Activated CD4-positive, alpha-beta T cell treated with anti-CD3 and anti-CD28 coated beads, Interleukin-10, Interleukin-2, amounts not matched to agents 100 ng/mL and 50 ng/mL, durations not matched to agents 16 hours and 8 hours (primary cell): ENCODE data around the gene MRPS15.
"Not testable (repeated sequence)": the region's sequence is repeated elsewhere in the genome, so short reads cannot be mapped to it uniquely, and the experiment has no call there.

ENCODE experiments used
- DNase-seq: peaks from one replicate; pipeline ENCODE4 v3.0.0-alpha.2; 2020

MRPS15 gene

DNA sequence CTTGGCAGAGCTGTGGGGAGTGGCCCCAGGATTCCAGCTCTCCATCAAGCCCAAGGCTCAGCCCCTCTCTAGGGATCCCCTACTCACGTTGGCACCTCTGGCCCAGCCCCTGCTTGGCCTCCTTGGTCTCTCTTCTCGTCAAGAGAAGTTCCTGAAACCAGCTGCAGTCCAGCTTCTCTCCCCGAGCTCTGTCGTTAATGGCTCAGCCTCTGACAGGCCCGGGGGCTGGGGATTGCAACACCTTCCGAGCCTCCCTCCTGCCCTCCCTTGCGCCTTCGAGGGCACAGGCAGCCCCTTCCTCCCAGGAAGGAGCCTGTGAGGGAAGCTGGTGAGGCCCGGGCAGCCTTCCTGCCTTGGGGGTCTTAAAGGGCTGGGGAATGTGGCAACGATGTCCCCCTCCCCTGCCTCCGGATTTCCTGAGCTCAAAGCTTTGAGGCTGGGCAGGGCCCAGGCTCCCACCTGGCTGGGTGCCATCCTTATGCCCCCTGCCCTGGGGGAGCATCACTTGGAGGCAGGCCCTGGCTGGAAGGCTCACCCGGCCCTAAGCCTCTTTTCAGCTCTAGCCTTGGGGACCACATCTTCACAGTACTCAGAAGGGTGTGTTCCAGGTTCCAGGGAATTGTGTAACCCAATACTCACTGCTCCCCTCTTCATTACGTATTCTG is 18.7 kb upstream of the MRPS15 start, which contains the start of gene CSF3R:
TSS of gene CSF3R (minus strand) at position 190 of the 665 bp plus-strand sequence. CDS start 3,417 bp downstream, outside the sequence.
- DNase-seq = no peak

DNA sequence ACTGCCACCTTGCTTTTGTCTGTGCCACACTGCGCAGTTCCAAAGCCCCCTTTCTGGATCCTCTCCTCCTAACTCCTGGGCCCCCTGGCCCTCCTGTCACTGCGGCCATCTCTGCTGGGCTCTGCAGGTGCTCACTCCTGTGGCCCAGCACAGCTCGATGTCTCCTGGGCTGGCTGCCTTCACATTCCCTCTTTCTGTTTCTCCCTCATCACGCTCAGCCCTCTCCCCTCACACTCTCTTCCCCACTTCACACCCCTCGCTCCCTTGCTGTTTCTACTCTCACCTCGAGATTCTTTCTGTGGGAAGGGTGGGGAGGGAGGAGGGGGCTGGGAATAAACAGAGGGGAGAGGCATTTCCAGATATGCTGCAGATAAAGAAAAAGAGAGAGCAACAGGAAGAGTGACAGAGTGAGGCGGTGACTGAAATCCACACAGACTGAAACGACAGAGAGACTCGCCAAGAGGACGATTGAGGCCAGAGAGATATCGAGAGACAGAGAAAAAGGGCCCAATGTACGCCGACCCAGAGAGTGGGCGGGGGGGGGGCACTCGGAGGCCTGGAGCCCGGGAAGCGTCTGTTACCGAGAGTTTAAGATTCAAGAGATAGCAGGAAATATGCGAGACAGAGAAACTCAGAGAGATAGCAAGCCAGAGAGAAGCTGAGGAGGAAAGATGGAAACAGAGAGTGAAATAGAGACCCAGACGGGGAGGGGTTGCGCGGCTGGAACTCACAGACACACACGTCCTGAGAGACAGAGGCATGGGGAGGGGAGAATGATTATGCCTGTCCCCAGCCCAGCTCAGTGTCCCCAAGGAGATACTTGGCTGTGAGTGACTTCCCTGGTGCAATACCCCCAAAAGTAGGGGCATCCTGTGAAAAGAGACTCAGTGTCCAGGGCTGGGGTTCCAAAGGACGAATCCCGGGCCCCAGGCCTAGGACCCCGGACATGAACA is 17.9 kb upstream of the MRPS15 start:
- DNase-seq = no peak

DNA sequence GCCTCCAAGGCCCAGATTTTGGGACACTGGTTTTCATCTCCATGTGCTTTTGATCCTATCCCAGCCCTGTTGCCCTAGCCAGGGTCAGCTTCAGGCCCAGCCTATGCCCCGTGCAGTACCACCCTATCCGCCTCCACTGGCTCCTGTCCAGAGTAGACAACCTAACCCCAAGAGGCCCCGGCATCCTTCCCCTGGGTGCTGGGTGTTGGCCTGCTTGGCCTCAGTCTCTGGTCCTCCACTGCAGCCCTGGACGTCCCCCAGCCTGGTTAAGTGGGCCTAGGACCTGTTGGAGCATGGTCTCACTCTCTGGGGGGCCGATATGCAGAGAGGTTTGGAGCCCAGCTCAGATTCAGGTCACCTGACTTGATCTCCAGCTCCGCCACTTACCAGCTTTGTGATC is 16.9 kb upstream of the MRPS15 start:
- no peak for DNase-seq

DNA sequence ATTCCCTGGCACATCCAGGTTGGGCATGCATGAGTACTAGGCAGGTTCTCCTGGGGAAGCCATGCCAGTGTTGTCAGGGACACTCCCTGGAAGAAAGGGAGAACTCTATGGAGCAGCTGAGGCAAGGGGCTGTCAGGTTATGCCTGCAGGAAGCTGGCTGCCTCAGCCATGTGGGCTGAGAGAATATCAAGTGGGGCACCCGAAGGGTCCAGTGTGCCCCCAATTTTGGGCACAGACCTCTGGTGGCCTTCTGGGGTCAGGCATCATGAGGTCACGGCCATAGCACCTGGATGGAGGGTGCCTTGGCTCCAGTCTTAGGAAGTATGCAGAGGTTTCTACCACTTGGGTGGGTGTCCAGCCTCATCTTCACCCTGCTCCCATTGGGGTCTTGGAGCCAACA is 16.0 kb upstream of the MRPS15 start:
- DNase-seq = no peak

DNA sequence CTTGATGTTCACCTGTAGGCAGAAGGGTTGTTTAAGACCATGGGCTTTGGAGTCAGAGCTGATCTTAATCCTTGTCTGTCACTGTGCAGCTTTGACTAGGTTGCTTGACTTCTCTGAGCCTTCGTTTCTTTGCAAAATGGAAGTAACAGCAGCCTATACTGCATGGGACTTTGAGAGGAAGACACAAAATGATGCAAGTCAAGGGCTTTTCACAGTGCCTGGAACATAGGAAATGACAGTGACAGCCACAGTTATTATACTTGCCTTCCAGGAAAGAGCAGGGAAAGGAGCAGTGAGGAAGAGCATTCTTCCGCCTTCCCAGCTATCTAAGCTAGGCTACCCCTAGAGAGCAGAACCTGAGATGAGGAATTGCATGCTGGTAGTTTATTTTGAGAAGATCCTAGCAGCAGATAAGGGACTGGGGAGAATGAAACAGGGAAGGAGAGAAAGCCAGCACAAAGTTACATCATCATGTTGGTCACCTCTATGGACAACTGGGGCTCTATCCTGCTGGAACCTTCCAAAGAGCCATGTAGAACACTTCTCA is 15.4 kb upstream of the MRPS15 start:
- no peak for DNase-seq

DNA sequence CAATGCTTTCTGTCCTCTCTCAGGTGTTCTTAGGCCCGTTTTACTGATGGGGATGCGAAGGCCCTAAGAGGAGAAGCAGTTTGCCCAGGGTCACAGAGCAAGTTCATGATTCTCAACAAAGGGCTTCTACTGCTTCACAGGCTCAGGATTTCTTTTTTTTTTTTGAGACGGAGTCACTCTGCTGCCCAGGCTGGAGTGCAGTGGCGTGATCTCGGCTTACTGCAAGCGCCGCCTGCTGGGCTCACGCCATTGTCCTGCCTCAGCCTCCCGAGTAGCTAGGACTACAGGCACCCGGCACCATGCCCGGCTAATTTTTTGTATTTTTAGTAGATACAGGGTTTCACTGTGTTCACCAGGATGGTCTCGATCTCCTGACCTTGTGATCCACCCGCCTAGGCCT is 13.4 kb upstream of the MRPS15 start:
- not testable (repeated sequence) for DNase-seq

DNA sequence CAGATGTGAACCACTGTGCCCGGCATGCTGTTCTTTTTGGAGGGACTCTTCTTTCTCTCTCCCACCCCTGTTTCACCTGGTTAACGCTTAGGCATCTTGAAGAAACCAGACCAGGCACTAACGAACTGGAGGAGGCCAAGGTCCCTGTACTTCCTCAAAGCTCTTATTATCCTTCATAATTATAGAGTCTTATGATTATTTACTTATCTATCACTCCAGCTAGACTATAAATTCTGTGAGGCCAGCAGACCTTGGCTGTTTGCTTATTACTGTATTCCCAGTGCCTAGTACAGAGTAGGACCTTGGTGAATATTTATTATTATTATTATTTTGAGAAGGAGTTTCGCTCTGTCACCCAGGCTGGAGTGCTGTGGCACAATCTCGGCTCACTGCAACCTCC is 12.8 kb upstream of the MRPS15 start:
- DNase-seq = no peak

DNA sequence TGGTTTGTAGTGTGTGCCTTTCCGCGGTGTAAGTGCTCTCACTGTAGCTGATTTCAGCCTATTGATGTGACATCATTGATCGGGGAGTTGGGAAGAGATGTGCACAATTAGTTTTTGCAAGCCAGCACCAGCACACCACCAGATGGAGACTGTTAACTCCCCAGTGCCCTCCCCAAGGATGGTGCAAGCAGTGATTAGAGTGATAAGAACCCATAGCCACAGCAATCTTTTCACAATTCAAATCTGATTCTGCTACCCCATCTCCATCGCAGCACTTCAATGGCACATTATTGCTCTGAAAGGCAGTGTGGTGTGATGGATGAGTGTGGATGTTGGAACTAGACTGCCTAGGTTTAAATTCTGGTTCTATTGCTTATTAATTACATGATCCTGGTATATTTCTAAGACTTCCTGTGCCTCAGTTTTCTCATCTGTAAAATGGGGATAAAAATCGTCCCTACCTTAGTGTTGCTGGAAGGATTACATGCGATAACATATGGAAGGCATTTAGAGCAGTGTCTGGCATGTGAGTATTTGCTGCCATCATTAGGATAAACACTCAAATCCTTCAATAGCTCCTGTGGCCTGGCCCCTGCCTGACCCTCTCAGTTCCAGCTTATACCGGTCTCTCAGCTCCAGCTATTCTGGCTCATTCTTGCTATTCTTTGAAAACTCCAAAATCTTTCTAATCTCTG is 11.9 kb upstream of the MRPS15 start:
- DNase-seq = no peak

DNA sequence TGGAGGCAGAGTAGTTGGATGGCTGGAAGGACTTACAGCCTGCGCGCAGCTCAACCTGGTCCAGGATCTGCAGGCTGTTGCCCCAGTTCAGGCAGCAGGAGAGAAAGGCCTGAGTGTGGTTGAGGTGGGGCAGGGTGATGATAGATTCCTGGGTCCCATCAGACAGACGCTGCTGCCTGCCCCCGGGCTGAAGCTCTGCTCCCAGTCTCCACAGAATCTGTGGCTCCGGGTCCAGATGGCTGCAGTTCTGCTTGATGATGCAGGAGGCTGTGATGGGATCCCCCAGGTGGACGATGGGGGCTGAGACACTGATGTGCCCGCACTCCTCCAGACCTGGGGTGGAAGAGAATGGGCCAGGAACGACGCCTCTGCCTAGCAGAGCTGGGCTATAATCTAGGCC is 11.2 kb upstream of the MRPS15 start:
- no peak for DNase-seq

DNA sequence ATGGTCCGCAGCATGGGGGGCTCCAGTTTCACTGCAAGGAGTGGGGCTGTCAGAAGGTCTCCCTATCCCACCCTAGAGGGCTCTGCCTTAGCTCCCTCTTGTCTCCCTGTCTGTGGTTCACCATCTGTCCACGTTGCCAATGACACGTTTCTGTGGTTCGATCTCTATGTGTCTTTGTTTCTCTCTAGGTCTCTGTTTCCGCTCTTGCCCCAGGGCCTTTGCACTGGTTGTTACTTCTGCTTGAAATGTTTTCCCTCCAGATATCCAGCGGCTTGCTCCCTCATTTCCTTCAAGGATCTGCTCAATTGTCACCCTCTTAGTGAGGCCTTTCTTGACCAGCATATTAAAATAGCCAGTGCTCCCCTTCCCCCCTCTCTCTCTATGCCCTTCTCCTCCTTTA is 8.5 kb upstream of the MRPS15 start:
- no peak for DNase-seq

DNA sequence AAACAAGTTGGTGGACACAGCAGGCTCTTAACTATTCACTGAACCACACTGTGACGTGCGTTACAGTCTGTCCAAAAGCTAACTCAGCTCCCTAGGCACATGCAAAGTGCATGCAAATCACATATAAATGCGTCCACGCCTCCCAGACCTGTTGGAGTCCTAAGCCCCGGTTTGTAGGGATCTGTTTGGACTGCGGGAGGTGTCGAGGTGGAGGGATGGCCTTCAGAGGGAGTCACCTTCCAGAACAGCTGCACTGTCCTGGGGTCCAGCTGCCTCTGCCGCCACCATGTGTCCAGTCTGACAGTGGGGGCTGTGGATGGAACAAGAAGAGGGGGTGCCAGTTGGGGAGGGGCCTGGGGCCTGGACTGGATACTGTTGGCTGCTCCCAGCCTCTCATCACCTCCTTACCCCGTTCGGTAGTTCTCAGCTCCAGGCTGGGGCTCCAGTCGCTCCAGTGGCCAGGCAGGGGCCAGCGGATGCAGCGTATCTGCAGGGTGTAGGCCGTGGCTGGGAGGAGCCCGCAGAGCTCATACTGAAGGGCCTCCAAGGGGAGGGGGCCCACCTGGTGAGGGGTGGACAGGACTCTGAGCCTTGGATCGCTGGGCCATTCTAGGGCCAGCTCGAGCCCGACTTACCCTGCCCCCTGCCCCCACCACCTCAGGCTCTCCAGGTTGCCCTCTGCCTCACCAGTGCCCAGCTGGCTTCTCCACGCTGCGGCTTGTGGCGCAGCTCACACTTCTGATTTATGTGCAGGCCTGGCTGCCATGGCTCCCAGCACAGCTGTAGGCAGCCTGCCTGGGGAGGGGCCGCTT is 7.9 kb upstream of the MRPS15 start:
- DNase-seq = no peak

DNA sequence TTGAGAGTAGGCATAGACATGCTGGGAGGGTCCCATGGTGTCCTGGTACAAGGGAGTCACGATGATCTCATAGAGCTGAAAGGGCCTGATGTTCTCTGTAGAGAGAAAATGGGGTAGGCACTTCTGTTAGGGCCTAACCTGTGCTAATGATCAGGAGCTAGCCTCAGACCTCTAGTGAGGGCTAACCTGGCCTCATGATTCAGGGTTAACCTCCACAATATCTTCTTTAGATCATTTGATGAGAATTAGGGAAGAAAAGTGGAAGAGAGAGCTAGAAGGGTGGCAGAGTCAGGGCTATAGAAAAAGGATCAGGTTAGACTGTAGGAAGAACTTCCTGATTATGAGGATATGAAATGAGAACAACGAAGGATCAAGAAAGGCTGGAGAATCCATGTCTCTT is 5.0 kb upstream of the MRPS15 start:
- DNase-seq = no peak

DNA sequence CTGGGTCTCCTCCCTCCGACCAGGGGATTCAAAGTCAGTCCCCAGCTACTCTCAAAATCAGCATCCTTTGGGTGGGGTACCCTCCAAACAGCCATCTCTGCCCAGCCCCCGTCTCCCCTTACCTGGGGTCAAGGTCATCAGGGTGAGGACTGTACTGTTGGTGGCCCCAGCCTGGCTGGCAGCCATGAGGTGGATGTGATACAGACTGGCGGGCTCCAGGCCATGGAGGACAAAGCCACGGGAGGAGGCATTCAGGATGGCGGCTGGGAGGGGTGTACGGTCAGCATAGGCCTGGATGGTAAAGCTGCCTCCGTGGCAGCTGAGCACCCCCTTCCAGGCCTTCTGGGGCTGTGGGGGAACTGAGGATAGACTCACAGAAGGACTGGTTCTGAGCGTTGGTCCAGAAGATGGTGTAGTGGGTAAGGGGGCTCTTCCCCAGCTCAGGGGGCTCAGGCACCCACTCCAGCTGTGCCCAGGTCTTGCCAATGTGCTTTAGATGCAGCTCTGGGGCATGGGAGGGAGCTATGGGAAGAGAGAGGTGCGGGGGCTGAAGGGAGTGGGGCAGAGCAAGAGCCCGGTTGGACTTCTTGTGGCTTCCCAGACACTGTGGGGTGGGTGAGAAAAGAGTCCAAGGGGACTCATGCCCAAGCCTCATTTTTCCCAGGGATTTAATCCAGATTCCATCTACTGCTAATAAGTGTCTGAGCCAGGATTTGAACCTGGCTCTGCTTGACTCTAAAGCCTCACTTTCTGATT is 3.7 kb upstream of the MRPS15 start:
- no peak for DNase-seq

DNA sequence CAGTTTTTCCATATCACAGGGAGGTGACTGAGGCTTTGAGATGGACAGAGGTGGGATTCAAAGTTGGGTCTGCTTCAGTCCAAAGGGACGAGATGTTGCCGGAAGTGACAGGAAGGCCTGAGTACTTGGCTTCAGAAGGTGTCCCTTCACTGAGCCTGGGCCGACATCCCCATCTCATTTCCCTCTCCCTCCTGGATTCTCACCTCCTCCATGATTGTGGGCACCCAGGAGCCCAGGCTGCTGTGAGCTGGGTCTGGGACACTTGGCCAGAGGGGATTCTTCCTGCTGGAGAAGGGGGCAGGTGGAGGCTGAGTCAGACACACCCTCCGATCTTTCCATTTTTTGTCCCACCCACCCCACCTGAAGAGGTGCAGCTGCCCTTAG is 2.8 kb upstream of the MRPS15 start:
- no peak for DNase-seq

DNA sequence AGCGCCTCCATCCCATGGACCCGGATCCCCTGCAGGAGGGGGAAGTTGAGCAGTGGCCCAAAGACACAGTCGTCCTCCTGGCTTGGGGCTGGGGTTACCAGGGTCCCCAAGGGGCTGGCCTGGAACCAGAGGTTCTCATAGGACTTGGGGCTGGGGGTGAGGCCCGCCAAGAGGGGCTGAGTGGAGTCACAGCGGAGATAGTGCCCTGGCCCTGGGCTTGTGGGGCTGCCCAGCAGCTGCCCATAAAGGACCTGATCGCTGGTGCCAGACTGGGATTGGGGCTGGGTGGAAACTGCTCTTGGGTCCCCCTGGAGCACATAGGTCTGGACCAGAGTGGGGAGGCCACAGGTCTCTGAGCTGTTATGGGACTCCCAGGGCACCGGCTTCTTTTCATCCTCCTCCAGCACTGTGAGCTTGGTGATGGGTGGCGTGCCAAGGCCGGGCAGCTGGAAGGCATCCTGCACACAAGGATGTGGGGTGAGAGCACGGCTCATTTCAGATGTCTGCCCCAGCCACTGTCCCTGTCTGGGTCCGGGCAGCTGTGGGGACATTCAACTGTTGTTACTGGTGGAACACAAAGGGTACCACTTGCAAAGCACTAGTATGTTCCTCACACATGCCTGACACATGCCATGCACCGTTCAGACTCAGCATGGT is 2.3 kb upstream of the MRPS15 start:
- DNase-seq = no peak

DNA sequence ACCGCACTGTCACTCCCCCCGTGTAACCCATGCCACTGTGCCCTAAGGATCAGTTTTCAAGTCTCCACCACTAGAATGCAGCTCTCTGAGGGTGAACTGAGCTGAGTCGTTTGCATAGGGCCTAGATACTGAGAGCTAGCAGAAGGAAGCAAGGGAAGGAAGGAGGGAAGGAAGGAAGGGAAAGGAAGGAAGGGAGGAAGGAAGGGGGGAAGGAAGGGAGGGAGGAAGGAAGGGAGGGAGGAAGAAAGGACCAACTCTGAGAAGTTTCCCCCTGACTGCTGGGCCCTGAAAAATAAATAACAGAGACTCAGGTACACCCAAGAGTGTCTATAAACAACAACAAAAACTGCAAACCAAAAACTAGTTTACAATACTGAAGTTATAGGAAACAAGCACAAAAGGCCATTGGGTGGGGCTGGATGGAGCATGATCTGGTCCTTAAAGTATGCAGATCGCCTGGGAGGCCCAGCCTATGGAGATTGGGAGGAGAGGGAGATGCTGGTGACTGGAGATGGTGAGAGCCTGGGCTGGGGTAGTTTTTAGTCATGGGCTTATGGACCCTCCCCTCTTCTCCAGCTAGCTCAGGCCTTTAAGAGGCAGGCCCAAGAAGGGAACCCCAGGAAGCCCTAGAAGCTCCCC is 1.7 kb upstream of the MRPS15 start:
- DNase-seq = no peak

DNA sequence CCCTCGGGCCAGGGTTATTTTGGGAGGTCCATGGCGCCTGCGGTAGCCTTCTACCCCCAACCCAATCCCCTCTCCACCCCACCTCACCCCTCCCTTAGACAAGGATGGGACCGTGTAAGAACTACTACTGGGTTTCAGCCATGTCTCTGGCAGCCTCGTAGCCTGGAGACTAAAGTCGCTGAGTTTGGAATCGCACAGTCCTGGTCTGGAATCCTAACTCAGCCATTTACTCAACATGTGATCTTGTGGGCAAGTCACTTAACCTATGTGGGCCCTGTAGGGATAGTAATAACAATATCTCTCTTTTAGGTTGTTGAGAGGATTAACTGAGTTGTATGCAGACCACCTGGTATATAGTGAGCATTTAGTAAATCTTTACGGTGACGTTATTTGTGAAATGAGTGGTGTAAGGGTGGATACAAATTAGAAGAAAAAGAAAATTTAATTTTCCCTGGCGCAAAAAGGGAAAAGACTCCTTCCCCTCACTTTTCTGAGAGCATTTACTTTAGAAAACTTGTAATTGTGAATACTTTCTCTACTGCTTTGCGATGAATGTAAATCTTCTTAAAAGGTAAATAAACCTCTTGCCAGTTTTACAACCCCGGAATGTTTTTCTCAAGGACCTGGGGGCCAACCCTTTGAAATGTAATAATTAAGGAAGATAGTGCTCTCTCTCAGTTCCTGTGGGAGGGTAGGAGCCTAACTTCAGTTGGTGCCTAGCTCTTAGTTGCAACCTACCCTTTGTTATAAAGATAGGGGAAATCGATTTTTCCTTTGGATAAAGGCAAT is 615 bp upstream of the MRPS15 start:
- peak; percentile 52 for DNase-seq

DNA sequence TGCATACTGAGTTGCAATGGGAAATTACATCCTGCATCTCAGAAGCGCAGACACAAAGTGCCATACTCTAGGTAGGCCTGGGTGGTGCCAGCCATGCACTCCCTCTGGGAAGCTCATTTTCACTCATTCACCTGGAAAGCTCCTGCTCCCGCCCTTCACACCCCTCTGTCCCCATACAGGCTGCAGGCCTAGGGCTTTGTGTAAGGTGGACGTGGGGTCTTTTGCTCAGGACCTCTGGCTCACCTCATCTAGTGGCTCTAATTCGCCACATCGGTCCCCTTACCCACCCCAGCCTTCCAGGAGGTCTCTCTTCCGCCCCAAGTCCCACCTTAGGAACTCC is 751 bp downstream of the MRPS15 start:
- DNase-seq = no peak

DNA sequence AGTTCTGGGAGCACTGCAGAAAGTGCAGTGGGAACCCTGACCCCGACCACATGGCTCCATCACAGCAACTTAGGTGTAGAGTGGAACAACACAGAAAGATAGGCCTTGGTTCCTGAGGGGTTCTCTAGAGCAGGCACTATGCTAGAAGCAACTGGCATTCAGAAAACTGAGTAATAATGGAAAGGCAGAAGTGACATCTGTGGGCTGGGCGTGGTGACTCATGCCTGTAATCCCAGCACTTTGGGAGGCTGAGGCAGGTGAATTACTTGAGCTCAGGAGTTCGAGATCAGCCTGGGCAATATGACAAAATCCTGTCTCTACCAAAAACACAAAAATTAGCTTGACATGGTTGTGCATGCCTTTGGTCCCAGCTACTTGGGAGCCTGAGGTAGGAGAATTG is 5.3 kb downstream of the MRPS15 start:
- DNase-seq = peak; percentile 91

DNA sequence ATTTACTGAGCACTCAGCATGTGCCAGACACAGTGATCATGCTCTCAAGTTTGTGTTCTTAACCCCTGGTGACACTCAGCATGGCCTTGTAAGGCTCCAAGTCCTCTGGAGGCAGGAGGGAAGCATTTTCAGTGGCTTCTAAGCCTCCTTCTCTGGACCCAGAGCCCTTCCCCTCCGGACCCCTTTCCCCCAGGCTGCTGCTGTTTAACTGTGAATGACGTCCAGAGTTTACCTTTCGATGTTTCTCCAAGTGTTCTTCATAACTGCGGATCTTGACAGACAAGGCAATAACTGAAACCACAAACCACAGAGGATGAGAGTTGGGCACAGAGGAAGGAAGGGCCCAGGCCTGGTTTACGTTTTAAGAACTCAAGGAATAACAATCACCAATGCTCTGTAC is 6.5 kb downstream of the MRPS15 start:
- DNase-seq = peak; percentile 72
